HG03066 (cell line): ENCODE results near the gene F8A1.
"Not testable (repeated sequence)": the region's sequence is repeated elsewhere in the genome, so short reads cannot be mapped to it uniquely, and the experiment has no call there.

Source experiments
- ATAC-seq: cut with Tn5 transposase; IDR thresholded peaks from one replicate; pipeline ENCODE4 v1.9.1; 2021; ENCODE audit warnings: low read depth; ENCODE audit not compliant: unreplicated experiment

F8A1 gene

DNA sequence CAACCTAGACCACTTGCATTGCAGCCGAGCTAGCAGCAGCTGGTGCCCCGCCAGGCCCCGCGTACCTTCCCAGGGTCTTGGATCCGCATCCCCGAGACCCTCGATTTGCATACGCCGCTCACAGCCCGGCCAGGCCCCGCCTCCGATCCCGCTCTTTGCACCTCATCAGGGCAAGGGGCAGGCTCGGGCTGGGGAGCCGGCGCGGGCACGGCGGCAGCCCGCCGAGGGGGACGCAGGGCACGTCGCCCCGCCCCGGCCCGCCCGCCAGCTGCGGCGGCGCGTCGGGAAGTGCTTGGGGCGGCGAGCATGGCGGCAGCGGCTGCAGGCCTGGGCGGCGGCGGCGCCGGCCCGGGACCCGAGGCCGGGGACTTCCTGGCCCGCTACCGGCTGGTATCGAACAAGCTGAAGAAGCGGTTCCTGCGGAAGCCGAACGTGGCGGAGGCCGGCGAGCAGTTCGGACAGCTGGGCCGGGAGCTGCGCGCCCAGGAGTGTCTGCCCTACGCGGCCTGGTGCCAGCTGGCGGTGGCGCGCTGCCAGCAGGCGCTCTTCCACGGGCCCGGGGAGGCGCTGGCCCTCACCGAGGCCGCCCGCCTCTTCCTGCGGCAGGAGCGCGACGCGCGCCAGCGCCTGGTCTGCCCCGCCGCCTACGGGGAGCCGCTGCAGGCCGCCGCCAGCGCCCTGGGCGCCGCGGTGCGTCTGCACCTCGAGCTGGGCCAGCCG, at the start of gene F8A1:
F8A1 (plus strand) TSS at position 287 of the 720 bp plus-strand sequence; CDS start at position 307, 20 bp downstream.
- ATAC-seq: peak; percentile 72

DNA sequence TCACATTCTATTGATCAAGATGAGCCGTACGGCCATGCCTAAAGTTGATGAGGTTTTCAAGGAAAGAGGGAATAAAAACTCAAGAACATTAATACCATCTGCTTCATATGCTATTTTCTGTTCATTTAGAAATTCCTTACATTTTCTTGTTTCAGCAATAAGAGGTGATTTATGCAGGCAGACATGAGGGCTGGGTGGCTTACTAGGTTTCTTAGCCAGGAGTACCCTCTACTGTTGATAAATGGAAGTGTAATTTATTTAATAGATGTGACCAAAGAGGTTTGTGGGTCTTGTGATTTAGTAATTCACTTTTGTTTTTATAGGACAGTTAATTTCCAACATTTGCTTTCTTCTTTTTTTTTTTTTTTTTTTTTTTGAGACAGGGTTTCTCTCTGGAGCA, 45.3 kb upstream of the F8A1 start:
- no peak for ATAC-seq

DNA sequence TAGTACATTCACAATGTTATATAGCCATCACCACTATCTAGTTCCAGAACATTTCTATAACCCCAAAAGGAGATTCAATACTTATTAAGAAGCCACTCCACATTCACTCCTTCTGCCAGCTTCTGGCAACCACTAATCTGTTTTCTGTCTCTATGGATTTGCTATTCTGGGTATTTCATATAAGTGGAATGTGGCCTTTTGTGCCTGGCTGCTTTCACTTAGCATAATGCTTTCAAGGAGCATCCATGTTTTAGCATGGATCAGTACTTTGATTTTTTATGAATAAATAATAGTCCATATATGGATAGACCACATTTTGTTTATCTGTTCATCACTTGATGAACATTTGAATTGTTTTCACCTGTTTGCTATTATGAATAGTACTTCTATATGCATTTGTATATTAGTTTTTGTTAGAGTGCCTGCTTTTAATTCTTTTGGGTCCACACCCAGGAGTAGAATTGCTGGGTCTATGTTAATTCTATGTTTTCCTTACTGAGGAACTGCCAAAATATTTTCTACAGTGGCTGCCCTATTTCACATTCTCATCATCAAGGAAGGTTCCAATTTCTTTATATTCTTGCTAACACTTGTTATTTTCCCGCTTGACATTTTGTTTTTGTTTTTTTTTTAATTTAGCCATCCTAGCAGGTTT, 35.1 kb upstream of the F8A1 start:
- no peak for ATAC-seq

DNA sequence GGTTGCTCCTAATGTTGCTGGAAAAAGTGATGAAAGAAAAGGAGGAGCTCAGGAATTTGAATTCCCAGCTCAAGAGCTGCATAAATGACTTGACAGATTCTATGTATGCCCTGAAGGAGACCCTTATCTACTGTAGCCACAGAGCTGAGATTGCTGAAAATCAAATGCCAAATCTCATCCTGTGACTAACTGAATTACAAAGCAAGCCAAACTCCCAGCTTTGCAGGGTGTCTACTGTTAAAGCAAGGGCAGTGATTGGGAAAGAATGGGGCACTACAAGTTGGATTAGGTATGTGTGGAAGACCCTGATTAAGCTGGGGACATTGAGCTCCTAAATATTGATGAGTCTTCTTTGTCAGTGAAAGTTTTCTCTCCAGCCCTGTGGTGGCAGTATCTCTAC, 30.9 kb upstream of the F8A1 start:
- no peak for ATAC-seq

DNA sequence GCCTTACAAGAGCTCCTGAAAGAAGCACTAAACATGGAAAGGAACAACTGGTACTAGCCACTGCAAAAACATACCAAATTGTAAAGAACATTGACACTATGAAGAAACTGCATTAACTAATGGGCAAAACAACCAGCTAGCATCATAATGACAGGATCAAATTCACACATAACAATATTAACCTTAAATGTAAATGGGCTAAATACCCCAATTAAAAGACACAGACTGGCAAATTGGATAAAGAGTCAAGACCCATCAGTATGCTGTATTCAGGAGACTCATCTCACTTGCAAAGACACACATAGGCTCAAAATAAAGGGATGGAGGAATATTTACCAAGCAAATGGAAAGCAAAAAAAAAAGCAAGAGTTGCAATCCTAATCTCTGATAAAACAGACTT, 17.6 kb upstream of the F8A1 start:
- not testable (repeated sequence) for ATAC-seq

DNA sequence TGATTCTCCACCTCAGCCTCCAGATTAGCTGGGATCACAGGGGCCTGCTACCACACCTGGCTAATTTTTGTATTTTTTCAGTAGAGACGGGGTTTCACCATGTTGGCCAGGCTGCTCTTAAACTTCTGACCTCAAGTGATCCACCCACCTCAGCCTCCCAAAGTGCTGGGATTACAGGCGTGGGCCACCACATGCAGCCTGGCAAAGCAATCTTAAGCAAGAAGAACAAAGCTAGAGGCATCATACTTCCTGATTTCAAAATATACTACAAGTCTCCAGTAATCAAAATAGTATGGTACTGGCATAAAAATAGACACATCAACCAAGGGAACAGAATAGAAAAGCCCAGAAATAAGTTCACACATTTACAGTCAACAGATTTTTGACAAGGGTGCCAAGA, 12.8 kb upstream of the F8A1 start:
- ATAC-seq: no peak

DNA sequence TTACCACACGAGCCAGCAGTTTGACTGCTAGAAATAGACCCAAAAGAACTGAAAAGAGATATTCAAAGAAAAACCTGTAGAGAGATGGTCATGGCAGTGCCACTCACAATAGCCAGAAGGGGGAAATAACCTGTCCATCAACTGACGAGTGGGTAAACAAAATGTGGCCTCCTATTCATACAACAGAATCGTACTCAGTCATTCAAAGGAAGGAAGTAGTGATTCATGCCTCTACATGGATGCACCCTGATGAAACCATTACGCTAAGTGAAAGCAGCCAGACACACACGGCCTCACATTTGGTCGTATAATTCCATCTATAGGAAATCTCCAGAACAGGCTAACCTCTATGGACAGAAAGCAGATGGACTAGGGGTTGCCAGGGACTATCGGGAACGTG, 2.1 kb upstream of the F8A1 start:
- ATAC-seq: not testable (repeated sequence)

DNA sequence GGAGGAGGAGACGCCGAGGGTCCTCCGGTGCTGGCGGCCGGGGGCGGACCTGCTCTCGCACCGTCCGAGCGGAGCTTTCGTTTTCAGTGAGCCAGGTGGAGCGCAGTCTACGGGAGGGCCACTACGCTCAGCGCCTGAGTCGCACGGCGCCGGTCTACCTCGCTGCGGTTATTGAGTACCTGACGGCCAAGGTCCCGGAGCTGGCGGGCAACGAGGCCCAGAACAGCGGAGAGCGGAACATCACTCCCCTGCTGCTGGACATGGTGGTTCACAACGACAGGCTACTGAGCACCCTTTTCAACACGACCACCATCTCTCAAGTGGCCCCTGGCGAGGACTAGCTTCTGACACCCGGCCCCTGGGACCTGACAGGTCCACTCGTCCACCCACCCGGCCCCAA, 1.1 kb upstream of the F8A1 start:
- not testable (repeated sequence) for ATAC-seq

DNA sequence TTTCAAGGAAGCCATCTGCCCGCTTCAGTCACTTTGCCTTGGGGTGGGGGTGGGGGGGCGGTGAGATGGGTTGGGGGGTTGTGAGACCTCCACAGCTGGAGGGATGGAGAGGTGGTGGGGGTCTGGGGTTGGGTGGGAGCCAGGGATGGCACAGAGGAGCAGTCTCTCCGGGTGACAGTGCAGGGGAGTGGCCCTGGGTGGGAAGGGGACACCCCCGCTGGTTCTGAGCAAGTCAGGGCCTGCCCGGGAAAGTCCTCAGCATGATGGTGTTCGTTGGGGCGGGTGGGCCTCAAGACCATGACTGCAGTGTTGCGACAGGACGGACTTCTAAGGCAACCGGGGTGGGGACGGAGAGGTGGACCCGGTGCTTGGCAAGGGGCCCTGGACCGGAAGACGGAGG, 606 bp upstream of the F8A1 start:
- ATAC-seq: peak; percentile 8

DNA sequence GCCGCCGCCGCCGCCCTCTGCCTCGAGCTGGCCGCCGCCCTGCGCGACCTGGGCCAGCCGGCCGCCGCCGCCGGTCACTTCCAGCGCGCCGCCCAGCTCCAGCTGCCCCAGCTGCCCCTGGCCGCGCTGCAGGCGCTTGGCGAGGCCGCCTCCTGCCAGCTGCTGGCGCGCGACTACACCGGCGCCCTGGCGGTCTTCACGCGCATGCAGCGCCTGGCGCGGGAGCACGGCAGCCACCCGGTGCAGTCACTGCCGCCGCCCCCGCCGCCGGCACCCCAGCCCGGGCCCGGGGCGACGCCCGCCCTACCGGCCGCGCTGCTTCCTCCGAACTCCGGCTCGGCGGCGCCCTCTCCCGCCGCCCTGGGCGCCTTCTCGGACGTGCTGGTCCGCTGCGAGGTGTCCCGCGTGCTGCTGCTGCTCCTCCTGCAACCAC, 650 bp downstream of the F8A1 start:
- peak; percentile 46 for ATAC-seq

DNA sequence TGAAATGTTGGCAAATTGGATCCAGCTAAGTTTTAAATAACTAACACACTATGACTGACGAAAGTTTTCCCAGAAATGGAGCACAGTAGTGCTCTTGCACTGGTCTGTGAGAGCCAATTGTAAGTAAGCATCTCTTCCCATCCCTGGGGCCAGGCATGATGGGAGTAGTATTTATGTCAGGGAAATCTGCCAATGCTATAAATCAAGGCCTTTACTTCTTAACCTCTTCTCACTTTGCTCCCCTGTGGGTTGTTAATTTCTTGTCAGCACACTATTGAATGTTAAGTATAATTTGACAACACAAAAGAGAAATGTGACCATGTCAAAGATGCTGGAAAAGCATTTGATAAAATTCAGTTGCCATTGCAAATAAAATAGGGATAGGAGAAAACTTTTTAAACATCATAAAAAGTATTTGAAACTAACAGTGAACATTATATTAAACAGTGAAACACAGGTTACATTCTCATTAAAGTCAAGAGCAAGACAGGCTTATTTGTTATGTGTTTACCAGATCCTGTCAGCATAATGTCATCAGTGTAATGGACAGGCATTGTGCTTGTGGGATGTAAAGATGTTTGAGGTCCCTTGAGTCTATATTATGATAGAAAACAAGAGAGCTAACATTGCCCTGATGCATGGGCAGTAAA, 5.0 kb downstream of the F8A1 start:
- no peak for ATAC-seq

DNA sequence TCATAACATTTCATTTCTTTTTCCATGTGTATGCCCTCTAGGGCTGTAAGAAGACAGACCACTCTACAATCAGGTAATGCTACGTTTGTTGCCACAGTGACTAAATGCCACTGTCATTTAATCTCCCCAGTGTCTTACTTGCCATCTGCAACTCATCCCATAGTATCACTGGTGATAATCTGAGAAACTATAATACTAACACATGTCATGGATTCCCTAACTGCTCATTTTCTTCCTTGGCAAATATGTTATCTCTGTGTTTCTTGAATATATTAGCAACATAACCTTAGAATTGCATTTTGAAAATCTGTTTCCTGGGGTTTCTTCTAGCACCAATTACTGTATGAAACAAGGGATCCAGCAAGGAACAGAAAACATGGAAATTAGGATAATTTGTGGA, 6.1 kb downstream of the F8A1 start:
- no peak for ATAC-seq

DNA sequence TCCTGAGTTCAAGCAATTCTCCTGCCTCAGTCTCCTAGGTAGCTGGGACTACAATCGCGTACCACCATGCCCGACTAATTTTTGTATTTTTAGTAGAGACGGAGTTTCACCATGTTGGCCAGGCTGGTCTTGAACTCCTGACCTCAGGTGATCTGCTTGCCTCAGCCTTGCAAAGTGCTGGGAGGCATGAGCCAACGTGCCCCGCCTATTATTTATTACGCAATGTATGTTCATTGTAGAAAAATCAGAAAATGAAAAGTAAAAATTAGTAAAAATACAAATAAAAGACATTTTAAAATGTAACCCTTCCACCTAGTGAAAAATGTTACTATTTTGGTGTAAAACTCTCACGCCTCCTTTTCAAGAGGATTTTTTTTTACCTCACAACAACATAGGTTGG, 14.2 kb downstream of the F8A1 start:
- no peak for ATAC-seq

DNA sequence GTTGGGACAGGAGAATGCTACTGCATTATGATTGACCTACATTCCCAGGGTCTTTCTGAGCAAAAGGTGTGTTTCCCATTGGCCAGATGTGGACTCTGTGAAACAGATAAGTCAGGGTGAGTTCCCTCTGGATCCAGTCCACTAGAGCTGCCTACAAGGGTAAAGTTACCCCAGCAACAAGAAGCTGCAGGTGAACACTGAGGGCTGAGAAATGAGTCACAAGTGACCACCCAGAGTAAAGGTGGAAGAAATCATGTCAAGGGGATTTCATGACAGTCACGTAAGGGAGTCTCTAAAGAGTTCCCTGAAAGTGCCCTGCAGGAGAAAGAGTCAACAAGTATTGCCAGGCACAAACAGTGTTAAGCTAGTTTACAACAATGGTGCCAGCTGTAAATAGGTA, 16.3 kb downstream of the F8A1 start:
- ATAC-seq: no peak

DNA sequence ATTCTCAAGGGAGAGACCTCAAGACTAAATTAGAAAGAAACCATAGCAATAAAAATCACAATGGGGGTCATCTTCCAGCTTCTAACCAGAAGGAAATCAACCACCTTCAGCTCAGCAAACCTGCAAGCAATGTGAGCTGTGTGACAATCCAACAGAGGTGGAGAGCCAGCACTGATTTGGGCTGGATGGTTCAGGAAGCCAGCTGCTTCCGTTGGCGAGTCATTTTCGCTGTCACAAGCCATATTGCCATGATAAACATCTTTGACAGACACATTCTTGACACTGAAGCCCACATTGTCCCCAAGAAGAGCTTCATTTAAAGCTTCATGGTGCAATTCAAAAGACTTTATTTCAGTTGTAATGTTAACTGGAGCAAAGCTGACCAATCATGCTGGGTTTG, 22.7 kb downstream of the F8A1 start:
- ATAC-seq: no peak

DNA sequence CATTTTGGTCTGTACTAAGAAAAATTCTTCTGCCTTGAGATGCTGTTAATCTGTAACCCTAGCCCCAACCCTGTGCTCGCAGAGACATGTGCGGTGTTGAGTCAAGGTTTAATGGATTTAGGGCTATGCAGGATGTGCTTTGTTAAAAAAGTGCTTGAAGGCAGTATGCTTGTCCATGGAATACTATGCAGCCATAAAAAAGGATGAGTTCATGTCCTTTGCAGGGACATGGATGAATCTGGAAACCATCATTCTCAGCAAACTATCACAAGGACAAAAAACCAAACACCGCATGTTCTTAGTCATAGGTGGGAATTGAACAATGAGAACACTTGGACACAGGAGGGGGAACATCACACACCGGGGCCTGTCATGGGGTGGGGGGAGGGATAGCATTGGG, 23.9 kb downstream of the F8A1 start:
- not testable (repeated sequence) for ATAC-seq

DNA sequence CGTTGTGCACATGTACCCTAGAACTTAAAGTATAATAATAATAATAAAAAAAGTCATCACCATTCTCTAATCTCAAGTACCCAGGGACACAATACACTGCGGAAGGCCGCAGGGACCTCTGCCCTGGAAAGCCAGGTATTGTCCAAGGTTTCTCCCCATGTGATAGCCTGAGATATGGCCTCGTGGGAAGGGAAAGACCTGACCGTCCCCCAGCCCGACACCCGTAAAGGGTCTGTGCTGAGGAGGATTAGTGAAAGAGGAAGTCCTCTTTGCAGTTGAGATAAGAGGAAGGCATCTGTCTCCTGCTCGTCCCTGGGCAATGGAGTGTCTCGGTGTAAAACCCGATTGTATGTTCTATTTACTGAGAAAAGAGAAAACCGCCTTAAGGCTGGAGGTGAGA, 24.4 kb downstream of the F8A1 start:
- ATAC-seq: not testable (repeated sequence)

DNA sequence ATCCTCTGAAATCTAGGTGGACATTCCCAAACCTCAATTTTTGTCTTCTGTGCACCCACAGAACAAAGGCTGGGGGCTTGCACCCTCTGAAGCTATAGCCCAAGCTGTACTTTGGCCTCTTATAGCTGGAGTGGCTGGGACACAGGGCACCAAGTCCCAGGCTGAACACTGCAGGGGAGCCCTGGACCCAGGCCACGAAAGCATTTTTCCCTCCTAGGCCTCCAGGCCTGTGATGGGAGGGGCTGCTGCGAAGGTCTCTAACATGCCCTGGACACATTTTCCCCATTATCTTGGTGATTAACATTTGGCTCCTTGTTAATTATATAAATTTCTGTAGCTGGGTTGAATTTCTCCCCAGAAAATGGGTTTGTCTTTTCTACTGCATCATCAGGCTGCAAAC, 27.9 kb downstream of the F8A1 start:
- ATAC-seq: no peak

DNA sequence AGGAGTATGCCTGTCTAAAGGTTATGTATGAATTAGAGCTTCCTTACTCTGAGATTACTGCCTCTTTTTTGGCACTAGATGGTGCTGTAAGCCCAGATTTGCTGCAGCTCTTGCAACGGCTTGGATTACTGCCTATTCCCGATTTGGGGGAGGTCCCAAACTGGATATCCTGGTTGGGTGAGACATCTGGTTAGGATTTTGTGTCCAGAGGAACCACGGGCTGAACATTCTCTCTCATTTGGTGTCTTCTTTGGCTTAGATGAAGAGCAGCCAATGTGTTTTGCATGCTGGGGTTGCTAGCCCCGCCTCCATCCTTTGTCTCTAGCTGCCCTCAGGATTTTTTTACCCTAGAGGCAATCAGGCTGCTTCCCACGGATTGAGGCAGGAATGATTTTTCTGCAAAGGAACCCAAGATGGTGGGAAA, 31.9 kb downstream of the F8A1 start:
- ATAC-seq: no peak

DNA sequence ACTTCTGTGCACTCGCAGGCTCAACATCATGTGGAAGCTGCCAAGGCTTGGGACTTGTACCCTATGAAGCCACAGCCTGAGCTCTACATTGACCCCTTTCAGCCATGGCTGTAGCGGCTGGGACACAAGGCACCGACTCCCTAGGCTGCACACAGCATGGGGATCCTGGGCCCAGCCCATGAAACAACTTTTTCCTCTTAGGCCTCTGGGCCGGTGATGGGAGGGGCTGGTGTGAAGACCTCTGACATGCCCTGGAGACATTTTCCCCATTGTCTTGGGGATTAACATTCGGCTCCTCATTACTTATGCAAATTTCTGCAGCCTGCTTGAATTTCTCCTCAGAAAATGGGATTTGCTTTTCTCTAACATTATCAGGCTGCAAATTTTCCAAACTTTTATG, 38.6 kb downstream of the F8A1 start:
- not testable (repeated sequence) for ATAC-seq
